Endodermal cell (in vitro differentiated cells): ENCODE results near the gene MPZL2. TPM values are rescaled to one million over a fixed set of nuclear protein-coding genes. Genes with fewer than 3 reads are reported as not detected.

Experiments used
- DNase-seq: peaks from one replicate; pipeline ENCODE4 v3.0.0-alpha.2; 2017
- H3K27ac ChIP-seq: 2 replicates; pipeline ENCODE4 v1.5.1; 2013; ENCODE audit warnings: mild to moderate bottlenecking, low read depth, low read length, moderate library complexity
- H3K27me3 ChIP-seq: 2 replicates; pipeline ENCODE4 v1.6.1; 2013; ENCODE audit warnings: mild to moderate bottlenecking, low read length, moderate library complexity; ENCODE audit not compliant: insufficient read depth, control insufficient read depth, poor library complexity, severe bottlenecking
- H3K36me3 ChIP-seq: 2 replicates; pipeline ENCODE4 v1.7.0; 2013; ENCODE audit warnings: mild to moderate bottlenecking, low read length, moderate library complexity; ENCODE audit not compliant: control insufficient read depth, insufficient read depth
- H3K4me1 ChIP-seq: one replicate; pipeline ENCODE4 v1.7.0; 2013; ENCODE audit warnings: low read length; ENCODE audit not compliant: control insufficient read depth, insufficient read depth
- H3K4me3 ChIP-seq: 2 replicates; pipeline ENCODE4 v1.5.1; 2013; ENCODE audit warnings: mild to moderate bottlenecking, low read length, moderate library complexity
- H3K9ac ChIP-seq: 2 replicates; pipeline ENCODE4 v1.6.1; 2013; ENCODE audit warnings: mild to moderate bottlenecking, low read length, moderate library complexity; ENCODE audit not compliant: poor library complexity, severe bottlenecking; ENCODE audit errors: extremely low read depth
- H3K9me3 ChIP-seq: 2 replicates; pipeline ENCODE4 v1.6.1; 2013; ENCODE audit warnings: mild to moderate bottlenecking, low read length, moderate library complexity; ENCODE audit not compliant: control insufficient read depth
- H3K27ac Mint-ChIP-seq: 2 replicates; pipeline ENCODE4 v1.8.0; 2020; ENCODE audit warnings: mixed read lengths
- H3K27me3 Mint-ChIP-seq: 2 replicates; pipeline ENCODE4 v1.8.0; 2021; ENCODE audit warnings: mild to moderate bottlenecking, mixed read lengths; ENCODE audit not compliant: insufficient read depth
- H3K36me3 Mint-ChIP-seq: 2 replicates; pipeline ENCODE4 v1.8.0; 2020; ENCODE audit warnings: low read depth, mixed read lengths
- H3K4me1 Mint-ChIP-seq: 2 replicates; pipeline ENCODE4 v1.8.0; 2020; ENCODE audit warnings: mixed read lengths
- H3K4me3 Mint-ChIP-seq: 2 replicates; pipeline ENCODE4 v1.8.0; 2020; ENCODE audit warnings: mild to moderate bottlenecking, moderate library complexity, mixed read lengths
- H3K9me3 Mint-ChIP-seq: 2 replicates; pipeline ENCODE4 v1.8.0; 2020; ENCODE audit warnings: mild to moderate bottlenecking, mixed read lengths
- whole genome bisulfite sequencing, 2 experiments: methylation state at CpG; one replicate each; pipeline versions ENCODE4 v1.1.5 to v1.1.7; 2013; ENCODE audit warnings: missing lambda C conversion rate in 2 of 2, mixed read lengths in 1 of 2; ENCODE audit not compliant: insufficient coverage in 1 of 2, insufficient read length in 1 of 2; 5-methylcytosine and 5-hydroxymethylcytosine counted together
- total RNA-seq, 2 donors: library from RNA; stranded (reverse); fragmentation: NEBNext Ultra II Directional in 1 of 2; extraction: Animal tissue kit (Norgen Biotek cat#: 25700) in 1 of 2; gene quantifications; 2 replicates in 1 of 2; 3 replicates in 1 of 2; pipeline ENCODE4 v1.2.1, GENCODE V29; 2021
- TF ChIP-seq, protein P1 (sequence below): fragments of 200-600 bp; sonication (generic); conservative IDR thresholded peaks from 2 replicates; pipeline ENCODE4 v1.5.0; 2021; ENCODE audit warnings: antibody characterized with exemption, mild to moderate bottlenecking

The MPZL2 gene
- total RNA-seq, 2 donors from 2014 or later, result 3.2 to 4.4 TPM

- Mint-ChIP-seq H3K36me3 (no peaks in the 10 kb centered on the region), H3K4me3 (no peak overlapping the region), H3K9me3 (no peaks in the 10 kb centered on the region), H3K27ac (no peak overlapping the region), H3K4me1 (peaks cover 5% of the 10 kb centered on the region), H3K27me3 (no peaks in the 10 kb centered on the region)
- peaks cover 4% of the 10 kb centered on the region for H3K4me1 ChIP-seq
- no peaks in the 10 kb centered on the region for H3K36me3 ChIP-seq
- no peaks in the 10 kb centered on the region for H3K9me3 ChIP-seq
- H3K27me3 ChIP-seq, result no peaks in the 10 kb centered on the region
- H3K9ac ChIP-seq, result no peak overlapping the region
- H3K27ac ChIP-seq, result no peak overlapping the region
- DNase-seq, result no peak
- no peak overlapping the region for H3K4me3 ChIP-seq
- TF ChIP-seq, protein P1, sequence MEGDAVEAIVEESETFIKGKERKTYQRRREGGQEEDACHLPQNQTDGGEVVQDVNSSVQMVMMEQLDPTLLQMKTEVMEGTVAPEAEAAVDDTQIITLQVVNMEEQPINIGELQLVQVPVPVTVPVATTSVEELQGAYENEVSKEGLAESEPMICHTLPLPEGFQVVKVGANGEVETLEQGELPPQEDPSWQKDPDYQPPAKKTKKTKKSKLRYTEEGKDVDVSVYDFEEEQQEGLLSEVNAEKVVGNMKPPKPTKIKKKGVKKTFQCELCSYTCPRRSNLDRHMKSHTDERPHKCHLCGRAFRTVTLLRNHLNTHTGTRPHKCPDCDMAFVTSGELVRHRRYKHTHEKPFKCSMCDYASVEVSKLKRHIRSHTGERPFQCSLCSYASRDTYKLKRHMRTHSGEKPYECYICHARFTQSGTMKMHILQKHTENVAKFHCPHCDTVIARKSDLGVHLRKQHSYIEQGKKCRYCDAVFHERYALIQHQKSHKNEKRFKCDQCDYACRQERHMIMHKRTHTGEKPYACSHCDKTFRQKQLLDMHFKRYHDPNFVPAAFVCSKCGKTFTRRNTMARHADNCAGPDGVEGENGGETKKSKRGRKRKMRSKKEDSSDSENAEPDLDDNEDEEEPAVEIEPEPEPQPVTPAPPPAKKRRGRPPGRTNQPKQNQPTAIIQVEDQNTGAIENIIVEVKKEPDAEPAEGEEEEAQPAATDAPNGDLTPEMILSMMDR, result no peak
- 79% methylated on average over 1 of the region's 1 CpG; no CpG with 5 or more reads in 1 of the 2 experiments for WGBS, 2 experiments
These were observed 30.2 kb downstream of the MPZL2 start for GRCh38 chr11:118233850-118234249.

- Histone ChIP-seq H3K36me3 (no peaks in the 10 kb centered on the region), H3K4me3 (no peak overlapping the region), H3K27me3 (no peaks in the 10 kb centered on the region), H3K9ac (no peak overlapping the region), H3K4me1 (peaks cover under 1% of the 10 kb centered on the region), H3K27ac (no peak overlapping the region), H3K9me3 (no peaks in the 10 kb centered on the region)
- Mint-ChIP-seq H3K4me1 (peaks cover under 1% of the 10 kb centered on the region), H3K27ac (no peak overlapping the region), H3K4me3 (no peak overlapping the region), H3K27me3 (no peaks in the 10 kb centered on the region), H3K9me3 (no peaks in the 10 kb centered on the region), H3K36me3 (no peaks in the 10 kb centered on the region)
- 89 to 93% methylated on average over 5 of the region's 5 CpGs for WGBS, 2 experiments
- TF ChIP-seq, protein P1, result no peak
- no peak for DNase-seq
These were observed 30.7 kb downstream of the MPZL2 start for GRCh38 chr11:118233377-118233776.

- no peak overlapping the region for H3K27ac Mint-ChIP-seq
- no peaks in the 10 kb centered on the region for H3K36me3 Mint-ChIP-seq
- Histone ChIP-seq H3K4me1 (no peaks in the 10 kb centered on the region), H3K27me3 (no peaks in the 10 kb centered on the region), H3K4me3 (no peak overlapping the region), H3K9me3 (no peaks in the 10 kb centered on the region), H3K9ac (no peak overlapping the region), H3K27ac (no peak overlapping the region), H3K36me3 (no peaks in the 10 kb centered on the region)
- no peaks in the 10 kb centered on the region for H3K9me3 Mint-ChIP-seq
- TF ChIP-seq, protein P1, result no peak
- no peak for DNase-seq
- no peak overlapping the region for H3K4me3 Mint-ChIP-seq
- 85% methylated on average over 1 of the region's 1 CpG; no CpG with 5 or more reads in 1 of the 2 experiments for WGBS, 2 experiments
- no peaks in the 10 kb centered on the region for H3K27me3 Mint-ChIP-seq
- no peaks in the 10 kb centered on the region for H3K4me1 Mint-ChIP-seq
These were observed 31.4 kb downstream of the MPZL2 start for GRCh38 chr11:118232659-118233058.
